H9 (cell line): ENCODE measurements around the gene C3. TPM values are rescaled to one million over a fixed set of nuclear protein-coding genes. Genes with fewer than 3 reads are reported as not detected.

Experiments
- DNase-seq: peaks from one replicate; pipeline ENCODE4 v3.0.0-alpha.2; 2017
- H2AFZ ChIP-seq: one replicate; pipeline ENCODE4 v1.6.1; 2013; ENCODE audit warnings: mild to moderate bottlenecking, low read length, control low read depth, moderate library complexity
- H2AK5ac ChIP-seq: 2 replicates; pipeline ENCODE4 v1.6.1; 2013; ENCODE audit warnings: low read length, control low read depth, mixed read lengths; ENCODE audit not compliant: insufficient read length
- H2BK120ac ChIP-seq: one replicate; pipeline ENCODE4 v1.6.1; 2013; ENCODE audit warnings: low read depth, mild to moderate bottlenecking, low read length, control low read depth, inconsistent platforms; ENCODE audit not compliant: poor library complexity, severe bottlenecking
- H2BK12ac ChIP-seq: 2 replicates; pipeline ENCODE4 v1.6.1; 2013; ENCODE audit warnings: low read length, control low read depth, mixed read lengths, low read depth; ENCODE audit not compliant: insufficient read length
- H2BK15ac ChIP-seq: 2 replicates; pipeline ENCODE4 v1.6.1; 2013; ENCODE audit warnings: low read depth, low read length, control low read depth
- H2BK20ac ChIP-seq: one replicate; pipeline ENCODE4 v1.6.1; 2013; ENCODE audit warnings: low read depth, mild to moderate bottlenecking, low read length, control low read depth, inconsistent platforms; ENCODE audit not compliant: poor library complexity, severe bottlenecking
- H2BK5ac ChIP-seq: 2 replicates; pipeline ENCODE4 v1.6.1; 2013; ENCODE audit warnings: low read length, control low read depth, mixed read lengths; ENCODE audit not compliant: insufficient read length
- H3K14ac ChIP-seq: 2 replicates; pipeline ENCODE4 v1.6.1; 2013; ENCODE audit warnings: low read length, control low read depth; ENCODE audit not compliant: insufficient read depth
- H3K18ac ChIP-seq: 2 replicates; pipeline ENCODE4 v1.6.1; 2013; ENCODE audit warnings: low read depth, mild to moderate bottlenecking, mixed read lengths, low read length, control low read depth; ENCODE audit not compliant: insufficient read length
- H3K23ac ChIP-seq: 2 replicates; pipeline ENCODE4 v1.6.1; 2013; ENCODE audit warnings: low read length, control low read depth, mixed read lengths, low read depth; ENCODE audit not compliant: insufficient read length
- H3K23me2 ChIP-seq: 2 replicates; pipeline ENCODE4 v1.6.1; 2013; ENCODE audit warnings: low read depth, mild to moderate bottlenecking, mixed read lengths, low read length, control low read depth; ENCODE audit not compliant: insufficient read length, poor library complexity, severe bottlenecking
- H3K27ac ChIP-seq: 2 replicates; pipeline ENCODE4 v1.5.1; 2013; ENCODE audit warnings: low read length, control low read depth, mixed read lengths, low read depth; ENCODE audit not compliant: insufficient read length
- H3K27me3 ChIP-seq: 2 replicates; pipeline ENCODE4 v1.6.1; 2013; ENCODE audit warnings: low read length, control low read depth, inconsistent platforms; ENCODE audit not compliant: insufficient read depth
- H3K4ac ChIP-seq: 2 replicates; pipeline ENCODE4 v1.6.1; 2013; ENCODE audit warnings: low read depth, mild to moderate bottlenecking, control low read depth, inconsistent platforms, low read length, moderate library complexity
- H3K4me1 ChIP-seq: 2 replicates; pipeline ENCODE4 v1.6.1; 2013; ENCODE audit warnings: low read length, control low read depth, inconsistent platforms; ENCODE audit not compliant: insufficient read depth
- H3K4me2 ChIP-seq: 2 replicates; pipeline ENCODE4 v1.6.1; 2013; ENCODE audit warnings: low read length, control low read depth, mixed read lengths; ENCODE audit not compliant: insufficient read length, insufficient read depth
- H3K56ac ChIP-seq: 2 replicates; pipeline ENCODE4 v1.6.1; 2013; ENCODE audit warnings: low read depth, mild to moderate bottlenecking, mixed read lengths, low read length, control low read depth; ENCODE audit not compliant: insufficient read length
- H3K79me1 ChIP-seq: 2 replicates; pipeline ENCODE4 v1.6.1; 2013; ENCODE audit warnings: low read depth, mild to moderate bottlenecking, moderate library complexity, low read length, control low read depth, inconsistent platforms; ENCODE audit not compliant: insufficient read depth, poor library complexity, severe bottlenecking
- H3K79me2 ChIP-seq: 2 replicates; pipeline ENCODE4 v1.6.1; 2013; ENCODE audit warnings: low read length, control low read depth, inconsistent platforms; ENCODE audit not compliant: insufficient read depth
- H3K9ac ChIP-seq: 2 replicates; pipeline ENCODE4 v1.6.1; 2013; ENCODE audit warnings: low read length, control low read depth, mixed read lengths; ENCODE audit not compliant: insufficient read length; ENCODE audit errors: extremely low read depth
- H3K9me3 ChIP-seq: one replicate; pipeline ENCODE4 v1.6.1; 2013; ENCODE audit warnings: low read depth, low read length, inconsistent platforms; ENCODE audit not compliant: control insufficient read depth
- H3T11ph ChIP-seq: one replicate; pipeline ENCODE4 v1.6.1; 2013; ENCODE audit warnings: mild to moderate bottlenecking, low read length, control low read depth, inconsistent platforms
- H4K20me1 ChIP-seq: one replicate; pipeline ENCODE4 v1.6.1; 2013; ENCODE audit not compliant: control insufficient read depth, insufficient read length, insufficient read depth
- H4K5ac ChIP-seq: 2 replicates; pipeline ENCODE4 v1.6.1; 2013; ENCODE audit warnings: low read depth, mild to moderate bottlenecking, mixed read lengths, low read length, control low read depth; ENCODE audit not compliant: insufficient read length
- H4K8ac ChIP-seq: replicated peaks from 2 replicates; pipeline ENCODE4 v1.6.1; 2013; ENCODE audit warnings: low read length, control low read depth, mixed read lengths, low read depth; ENCODE audit not compliant: insufficient read length
- H4K91ac ChIP-seq: 2 replicates; pipeline ENCODE4 v1.6.1; 2013; ENCODE audit warnings: low read depth, mild to moderate bottlenecking, moderate library complexity, mixed read lengths, low read length, control low read depth; ENCODE audit not compliant: insufficient read length
- H3K27ac Mint-ChIP-seq, 3 experiments: 2 replicates in 2 of 3; 3 replicates in 1 of 3; pipeline ENCODE4 v1.8.0; 2020 to 2021; ENCODE audit warnings: mixed read lengths in 3 of 3, mild to moderate bottlenecking in 1 of 3, moderate library complexity in 1 of 3
- H3K27me3 Mint-ChIP-seq: 2 replicates; pipeline ENCODE4 v1.8.0; 2021; ENCODE audit warnings: low read depth, mild to moderate bottlenecking, moderate library complexity, mixed read lengths
- H3K36me3 Mint-ChIP-seq, 3 experiments: 2 replicates in 2 of 3; 3 replicates in 1 of 3; pipeline ENCODE4 v1.8.0; 2020 to 2021; ENCODE audit warnings: low read depth in 3 of 3, mixed read lengths in 3 of 3; ENCODE audit not compliant: insufficient read depth in 1 of 3
- H3K4me1 Mint-ChIP-seq, 2 experiments: 2 replicates each; pipeline ENCODE4 v1.8.0; 2020; ENCODE audit warnings: mixed read lengths in 2 of 2
- H3K4me3 Mint-ChIP-seq, 2 experiments: 2 replicates in 1 of 2; 3 replicates in 1 of 2; pipeline ENCODE4 v1.8.0; 2020 to 2021; ENCODE audit warnings: mild to moderate bottlenecking in 2 of 2, mixed read lengths in 2 of 2, moderate library complexity in 1 of 2
- H3K9me3 Mint-ChIP-seq, 2 experiments: 2 replicates in 1 of 2; 3 replicates in 1 of 2; pipeline ENCODE4 v1.8.0; 2020; ENCODE audit warnings: mild to moderate bottlenecking in 2 of 2, mixed read lengths in 2 of 2, moderate library complexity in 1 of 2
- WGBS: extraction: QIAGEN DNeasy Blood & Tissue Kit; methylation state at CpG from one replicate; pipeline ENCODE4 v1.1.7; 2013; ENCODE audit warnings: missing lambda C conversion rate, low lambda C conversion rate, mixed read lengths; ENCODE audit not compliant: insufficient read length; ENCODE audit errors: extremely low coverage; 5-methylcytosine and 5-hydroxymethylcytosine counted together
- total RNA-seq: library from RNA; stranded (reverse); gene quantifications from 2 replicates; pipeline ENCODE4 v1.2.1, GENCODE V29; 2021
- TF ChIP-seq, protein P1 (sequence below): fragments of 200-600 bp; sonication (generic); conservative IDR thresholded peaks from 3 replicates; pipeline ENCODE4 v1.8.0; 2021; ENCODE audit warnings: antibody characterized with exemption, mild to moderate bottlenecking

Gene C3
- total RNA-seq, 1 experiment from 2014 or later: 5.9 TPM

- H3K4me3 Mint-ChIP-seq: no peak overlapping the region
- peaks cover 0 to 19% of the 10 kb centered on the region in 2 experiments; a peak in 4 of 5 replicates for H3K9me3 Mint-ChIP-seq
Observed at GRCh38 chr19:6705931-6706632, 14.4 kb downstream of the C3 start.

More at GRCh38 chr19:6705931-6706632, 14.4 kb downstream of the C3 start:
- no peaks in the 10 kb centered on the region; the same call in 1 of the 2 replicates for H3K27me3 ChIP-seq
- no peak overlapping the region for H3K56ac ChIP-seq
- H3K79me2 ChIP-seq: no peaks in the 10 kb centered on the region
- H2BK20ac ChIP-seq: no peak overlapping the region
- no peak overlapping the region for H2AFZ ChIP-seq
- no peak overlapping the region for H3K18ac ChIP-seq
- no peak overlapping the region for H4K8ac ChIP-seq
- peaks cover 29% of the 10 kb centered on the region for H3K27me3 Mint-ChIP-seq
- no peak overlapping the region for H2AK5ac ChIP-seq
- no peaks in the 10 kb centered on the region for H4K20me1 ChIP-seq
- no peak overlapping the region for H2BK15ac ChIP-seq
- no peak for DNase-seq
- no peaks in the 10 kb centered on the region for H3K4me1 ChIP-seq
- H2BK12ac ChIP-seq: no peak overlapping the region
- no CpG with 5 or more reads among the region's 11 CpGs for WGBS
- H3K23me2 ChIP-seq: no peaks in the 10 kb centered on the region
- H3K4ac ChIP-seq: no peak overlapping the region
- no peak overlapping the region for H4K91ac ChIP-seq
- H3K4me2 ChIP-seq: no peak overlapping the region
- no peak overlapping the region for H3T11ph ChIP-seq
- H2BK5ac ChIP-seq: no peak overlapping the region
- H3K27ac Mint-ChIP-seq: no peak overlapping the region
- H3K27ac ChIP-seq: no peak overlapping the region
- TF ChIP-seq, protein P1, sequence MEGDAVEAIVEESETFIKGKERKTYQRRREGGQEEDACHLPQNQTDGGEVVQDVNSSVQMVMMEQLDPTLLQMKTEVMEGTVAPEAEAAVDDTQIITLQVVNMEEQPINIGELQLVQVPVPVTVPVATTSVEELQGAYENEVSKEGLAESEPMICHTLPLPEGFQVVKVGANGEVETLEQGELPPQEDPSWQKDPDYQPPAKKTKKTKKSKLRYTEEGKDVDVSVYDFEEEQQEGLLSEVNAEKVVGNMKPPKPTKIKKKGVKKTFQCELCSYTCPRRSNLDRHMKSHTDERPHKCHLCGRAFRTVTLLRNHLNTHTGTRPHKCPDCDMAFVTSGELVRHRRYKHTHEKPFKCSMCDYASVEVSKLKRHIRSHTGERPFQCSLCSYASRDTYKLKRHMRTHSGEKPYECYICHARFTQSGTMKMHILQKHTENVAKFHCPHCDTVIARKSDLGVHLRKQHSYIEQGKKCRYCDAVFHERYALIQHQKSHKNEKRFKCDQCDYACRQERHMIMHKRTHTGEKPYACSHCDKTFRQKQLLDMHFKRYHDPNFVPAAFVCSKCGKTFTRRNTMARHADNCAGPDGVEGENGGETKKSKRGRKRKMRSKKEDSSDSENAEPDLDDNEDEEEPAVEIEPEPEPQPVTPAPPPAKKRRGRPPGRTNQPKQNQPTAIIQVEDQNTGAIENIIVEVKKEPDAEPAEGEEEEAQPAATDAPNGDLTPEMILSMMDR: no peak
- no peak overlapping the region for H2BK120ac ChIP-seq
- H3K4me1 Mint-ChIP-seq: peaks cover 12 to 19% of the 10 kb centered on the region in 2 experiments
- H3K23ac ChIP-seq: no peak overlapping the region
- no peaks in the 10 kb centered on the region for H3K79me1 ChIP-seq
- H3K14ac ChIP-seq: no peak overlapping the region; the same call in 1 of the 2 replicates
- no peaks in the 10 kb centered on the region for H3K36me3 Mint-ChIP-seq
- H4K5ac ChIP-seq: no peak overlapping the region
- H3K9ac ChIP-seq: no peak overlapping the region
- H3K9me3 ChIP-seq: no peaks in the 10 kb centered on the region
